ENCODE data around the gene BCKDHB.

- no peak for TF ChIP-seq EP300 (IDR thresholded peaks at IDR 0.05; ENCODE audit: borderline replicate concordance)
- TF ChIP-seq REST (IDR thresholded peaks at IDR 0.05; ENCODE audit: low read depth): no peak
- TF ChIP-seq TAF1 (IDR thresholded peaks at IDR 0.05; ENCODE audit: low read depth): no peak
- TF ChIP-seq EGR1 (IDR thresholded peaks at IDR 0.05): no peak
Measured at GRCh38 chr6:80104520-80104919, 2.0 kb upstream of the BCKDHB start.

Data from Ishikawa (cell line).